ENCODE data around the gene CNTN6. TPM values are rescaled to one million over a fixed set of nuclear protein-coding genes. Genes with fewer than 3 reads are reported as not detected.
A peak's percentile ranks its signal among the peaks of the same experiment; 100 is the strongest.

Gene CNTN6
- total RNA-seq, 1 donor from 2014 or later, result 0.82 TPM

GRCh38 chr3:1275495-1275894, 182.7 kb downstream of the CNTN6 start:
- Mint-ChIP-seq H3K36me3 (ENCODE audit: low read depth) (no peaks in the 10 kb centered on the region), H3K9me3 (no peaks in the 10 kb centered on the region), H3K27ac (ENCODE audit: unreplicated experiment) (no peak overlapping the region), H3K4me1 (peaks cover 4% of the 10 kb centered on the region), H3K4me3 (no peak overlapping the region), H3K27me3 (ENCODE audit: low read depth) (no peaks in the 10 kb centered on the region)
- peak; percentile 26 for DNase-seq (ENCODE audit: low read depth, low spot score)
- TF ChIP-seq CTCF (conservative IDR thresholded peaks at IDR 0.05), result peak; percentile 59

DNA sequence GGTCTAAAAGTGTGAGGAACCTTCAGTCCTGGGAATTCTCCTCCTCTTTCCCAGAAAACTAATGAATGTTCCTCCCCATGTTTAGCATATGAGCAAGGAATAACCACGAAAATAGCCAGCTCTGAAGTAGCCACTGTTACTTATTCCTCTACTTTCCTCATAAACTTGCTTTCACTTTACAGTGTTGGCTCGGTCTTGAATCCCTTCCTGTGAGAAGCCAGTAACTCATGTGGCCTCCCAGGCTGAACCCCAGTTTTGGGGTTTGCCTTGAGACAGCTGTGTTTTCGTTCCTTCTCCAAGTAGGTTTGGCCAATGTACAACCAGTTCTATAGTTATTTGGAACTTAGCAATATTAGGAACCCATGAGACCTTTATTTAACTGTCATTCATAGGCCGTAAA, 195.0 kb downstream of the CNTN6 start:
- no peak for TF ChIP-seq CTCF (conservative IDR thresholded peaks at IDR 0.05)
- Mint-ChIP-seq H3K27me3 (ENCODE audit: low read depth) (no peaks in the 10 kb centered on the region), H3K9me3 (peaks cover 9% of the 10 kb centered on the region), H3K27ac (ENCODE audit: unreplicated experiment) (no peak overlapping the region), H3K4me1 (no peaks in the 10 kb centered on the region), H3K36me3 (ENCODE audit: low read depth) (no peaks in the 10 kb centered on the region), H3K4me3 (no peak overlapping the region)
- DNase-seq (ENCODE audit: low read depth, low spot score), result no peak

GRCh38 chr3:1288805-1289494, 196.1 kb downstream of the CNTN6 start:
- H3K27me3 Mint-ChIP-seq (ENCODE audit: low read depth), result no peaks in the 10 kb centered on the region
- H3K27ac Mint-ChIP-seq (ENCODE audit: unreplicated experiment), result no peak overlapping the region
- DNase-seq (ENCODE audit: low read depth, low spot score), result no peak
- H3K9me3 Mint-ChIP-seq, result peaks cover 9% of the 10 kb centered on the region
- no peaks in the 10 kb centered on the region for H3K36me3 Mint-ChIP-seq (ENCODE audit: low read depth)
- no peak for TF ChIP-seq CTCF (conservative IDR thresholded peaks at IDR 0.05)
- H3K4me3 Mint-ChIP-seq, result no peak overlapping the region
- no peaks in the 10 kb centered on the region for H3K4me1 Mint-ChIP-seq

DNA sequence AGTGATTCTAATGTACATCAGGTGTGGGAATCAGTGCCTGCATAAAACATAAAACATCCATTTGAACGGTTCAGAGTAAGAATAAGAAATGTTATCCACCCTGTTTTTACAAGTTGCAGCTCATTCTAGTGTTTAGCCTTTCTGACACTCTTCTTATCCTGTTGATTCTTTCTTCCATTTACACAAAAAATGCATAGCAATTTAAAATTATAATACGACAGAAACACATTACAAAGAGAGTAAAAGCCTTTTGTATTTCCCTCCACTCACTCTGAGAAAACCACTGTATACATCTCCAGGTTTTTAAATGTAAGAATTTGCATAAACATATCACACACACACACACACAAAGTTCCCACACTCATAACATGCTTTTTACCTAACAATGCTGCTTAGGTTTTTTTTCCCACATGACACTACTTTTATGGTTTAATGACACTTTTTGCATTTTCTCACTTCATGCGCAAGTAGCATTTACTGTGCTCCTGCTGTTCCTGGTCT, 199.8 kb downstream of the CNTN6 start:
- DNase-seq (ENCODE audit: low read depth, low spot score), result no peak
- no peaks in the 10 kb centered on the region for H3K27me3 Mint-ChIP-seq (ENCODE audit: low read depth)
- no peak overlapping the region for H3K27ac Mint-ChIP-seq (ENCODE audit: unreplicated experiment)
- no peak for TF ChIP-seq CTCF (conservative IDR thresholded peaks at IDR 0.05)
- H3K36me3 Mint-ChIP-seq (ENCODE audit: low read depth), result no peaks in the 10 kb centered on the region
- no peaks in the 10 kb centered on the region for H3K4me1 Mint-ChIP-seq
- H3K4me3 Mint-ChIP-seq, result no peak overlapping the region
- H3K9me3 Mint-ChIP-seq, result peaks cover 8% of the 10 kb centered on the region

GRCh38 chr3:1294586-1294985, 201.8 kb downstream of the CNTN6 start:
- no peak overlapping the region for H3K4me3 Mint-ChIP-seq
- no peaks in the 10 kb centered on the region for H3K27me3 Mint-ChIP-seq (ENCODE audit: low read depth)
- no peaks in the 10 kb centered on the region for H3K36me3 Mint-ChIP-seq (ENCODE audit: low read depth)
- peaks cover 3% of the 10 kb centered on the region for H3K9me3 Mint-ChIP-seq
- H3K4me1 Mint-ChIP-seq, result no peaks in the 10 kb centered on the region
- TF ChIP-seq CTCF (conservative IDR thresholded peaks at IDR 0.05), result no peak
- no peak overlapping the region for H3K27ac Mint-ChIP-seq (ENCODE audit: unreplicated experiment)
- DNase-seq (ENCODE audit: low read depth, low spot score), result no peak
